HK-2 (cell line): Measurements from ENCODE around the gene RPL18.

Experiments used
- DNase-seq: peaks from one replicate; pipeline ENCODE4 v3.0.0-alpha.2; 2018; ENCODE audit not compliant: unreplicated experiment

Gene RPL18

DNA sequence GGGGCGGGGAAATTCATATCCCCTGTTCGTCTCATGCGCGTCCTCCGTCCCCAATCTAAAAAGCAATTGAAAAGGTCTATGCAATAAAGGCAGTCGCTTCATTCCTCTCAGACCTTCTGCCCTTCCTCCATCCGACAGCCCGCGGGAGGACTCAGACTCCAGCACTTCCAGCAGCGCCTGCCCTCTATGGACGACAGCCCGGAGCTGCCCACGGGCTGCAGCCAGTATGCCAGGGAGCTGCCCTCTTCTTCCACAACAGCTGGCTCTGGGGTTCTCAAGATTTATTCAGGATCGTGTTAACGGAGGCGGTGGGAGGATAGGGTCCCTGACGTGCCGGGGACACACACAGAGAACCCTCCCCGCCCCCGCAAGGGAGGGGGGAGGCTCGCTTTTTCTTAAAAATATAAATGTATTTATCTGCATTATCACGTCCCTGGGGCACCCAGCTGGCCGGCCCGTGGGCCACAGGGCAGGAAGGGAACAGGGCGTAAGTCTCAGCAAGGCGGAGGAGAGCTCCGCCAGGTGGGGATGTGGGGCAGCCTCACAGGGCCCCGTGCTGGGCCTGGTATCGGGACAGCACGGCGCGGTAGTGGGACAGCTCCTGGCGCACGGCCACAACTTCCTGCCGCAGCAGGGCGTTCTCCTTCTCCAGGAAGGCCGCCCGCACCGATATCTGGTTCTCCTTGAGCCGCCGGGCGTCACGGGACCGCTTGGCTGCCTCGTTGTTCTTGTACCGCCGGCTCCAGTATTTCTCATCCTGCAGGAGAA lies 11.5 kb upstream of the RPL18 start:
- DNase-seq: no peak

DNA sequence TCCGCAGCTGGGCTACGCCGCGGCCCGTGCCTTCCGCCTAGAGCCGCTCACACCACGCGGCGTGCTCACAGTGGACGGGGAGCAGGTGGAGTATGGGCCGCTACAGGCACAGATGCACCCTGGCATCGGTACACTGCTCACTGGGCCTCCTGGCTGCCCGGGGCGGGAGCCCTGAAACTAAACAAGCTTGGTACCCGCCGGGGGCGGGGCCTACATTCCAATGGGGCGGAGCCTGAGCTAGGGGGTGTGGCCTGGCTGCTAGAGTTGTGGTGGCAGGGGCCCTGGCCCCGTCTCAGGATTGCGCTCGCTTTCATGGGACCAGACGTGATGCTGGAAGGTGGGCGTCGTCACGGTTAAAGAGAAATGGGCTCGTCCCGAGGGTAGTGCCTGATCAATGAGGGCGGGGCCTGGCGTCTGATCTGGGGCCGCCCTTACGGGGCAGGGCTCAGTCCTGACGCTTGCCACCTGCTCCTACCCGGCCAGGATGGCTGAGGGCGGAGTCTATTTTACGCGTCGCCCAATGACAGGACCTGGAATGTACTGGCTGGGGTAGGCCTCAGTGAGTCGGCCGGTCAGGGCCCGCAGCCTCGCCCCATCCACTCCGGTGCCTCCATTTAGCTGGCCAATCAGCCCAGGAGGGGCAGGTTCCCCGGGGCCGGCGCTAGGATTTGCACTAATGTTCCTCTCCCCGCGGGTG lies 10.8 kb upstream of the RPL18 start:
- DNase-seq: no peak

DNA sequence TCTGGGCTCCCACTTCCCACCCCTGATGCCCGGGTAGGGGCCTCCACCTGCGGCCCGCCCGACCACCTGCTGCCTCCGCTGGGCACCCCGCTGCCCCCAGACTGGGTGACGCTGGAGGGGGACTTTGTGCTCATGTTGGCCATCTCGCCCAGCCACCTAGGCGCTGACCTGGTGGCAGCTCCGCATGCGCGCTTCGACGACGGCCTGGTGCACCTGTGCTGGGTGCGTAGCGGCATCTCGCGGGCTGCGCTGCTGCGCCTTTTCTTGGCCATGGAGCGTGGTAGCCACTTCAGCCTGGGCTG lies 10.3 kb upstream of the RPL18 start:
- DNase-seq: no peak

DNA sequence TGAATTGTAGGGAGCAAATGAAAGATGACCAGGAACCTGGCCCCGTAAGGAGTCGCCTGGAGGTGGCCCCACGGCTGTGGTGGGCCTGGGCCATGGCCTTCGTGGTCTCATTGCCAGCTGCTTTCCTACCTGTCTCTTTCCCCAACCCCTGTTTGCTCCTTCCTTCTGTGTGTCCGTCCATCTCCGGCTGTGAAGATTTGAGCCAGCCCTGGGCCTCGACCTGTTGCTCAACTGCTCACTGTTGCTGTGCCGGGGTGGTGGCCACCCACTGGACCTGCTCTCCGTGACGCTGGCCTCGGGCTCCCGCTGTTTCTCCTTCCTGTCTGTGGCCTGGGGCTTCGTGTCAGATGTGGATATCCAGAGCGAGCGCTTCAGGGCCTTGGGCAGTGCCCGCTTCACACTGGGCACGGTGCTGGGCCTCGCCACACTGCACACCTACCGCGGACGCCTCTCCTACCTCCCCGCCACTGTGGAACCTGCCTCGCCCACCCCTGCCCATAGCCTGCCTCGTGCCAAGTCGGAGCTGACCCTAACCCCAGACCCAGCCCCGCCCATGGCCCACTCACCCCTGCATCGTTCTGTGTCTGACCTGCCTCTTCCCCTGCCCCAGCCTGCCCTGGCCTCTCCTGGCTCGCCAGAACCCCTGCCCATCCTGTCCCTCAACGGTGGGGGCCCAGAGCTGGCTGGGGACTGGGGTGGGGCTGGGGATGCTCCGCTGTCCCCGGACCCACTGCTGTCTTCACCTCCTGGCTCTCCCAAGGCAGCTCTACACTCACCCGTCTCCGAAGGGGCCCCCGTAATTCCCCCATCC lies 9.7 kb upstream of the RPL18 start:
- no peak for DNase-seq

DNA sequence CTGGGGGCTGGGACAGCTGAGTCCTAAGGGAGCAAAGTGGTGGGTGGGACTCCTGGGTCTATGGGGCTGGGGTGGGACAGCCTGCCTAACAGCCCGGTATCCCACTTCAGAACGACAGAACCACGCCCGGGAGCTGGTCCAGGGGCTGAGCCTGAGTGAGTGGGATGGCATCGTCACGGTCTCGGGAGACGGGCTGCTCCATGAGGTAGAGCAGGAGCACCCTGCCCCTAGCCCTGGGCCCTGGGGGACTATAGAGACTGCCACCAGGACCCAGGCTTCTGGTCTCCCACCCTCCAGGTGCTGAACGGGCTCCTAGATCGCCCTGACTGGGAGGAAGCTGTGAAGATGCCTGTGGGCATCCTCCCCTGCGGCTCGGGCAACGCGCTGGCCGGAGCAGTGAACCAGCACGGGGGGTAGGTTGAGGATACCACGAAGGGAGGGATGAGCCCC lies 8.9 kb upstream of the RPL18 start:
- DNase-seq: no peak

DNA sequence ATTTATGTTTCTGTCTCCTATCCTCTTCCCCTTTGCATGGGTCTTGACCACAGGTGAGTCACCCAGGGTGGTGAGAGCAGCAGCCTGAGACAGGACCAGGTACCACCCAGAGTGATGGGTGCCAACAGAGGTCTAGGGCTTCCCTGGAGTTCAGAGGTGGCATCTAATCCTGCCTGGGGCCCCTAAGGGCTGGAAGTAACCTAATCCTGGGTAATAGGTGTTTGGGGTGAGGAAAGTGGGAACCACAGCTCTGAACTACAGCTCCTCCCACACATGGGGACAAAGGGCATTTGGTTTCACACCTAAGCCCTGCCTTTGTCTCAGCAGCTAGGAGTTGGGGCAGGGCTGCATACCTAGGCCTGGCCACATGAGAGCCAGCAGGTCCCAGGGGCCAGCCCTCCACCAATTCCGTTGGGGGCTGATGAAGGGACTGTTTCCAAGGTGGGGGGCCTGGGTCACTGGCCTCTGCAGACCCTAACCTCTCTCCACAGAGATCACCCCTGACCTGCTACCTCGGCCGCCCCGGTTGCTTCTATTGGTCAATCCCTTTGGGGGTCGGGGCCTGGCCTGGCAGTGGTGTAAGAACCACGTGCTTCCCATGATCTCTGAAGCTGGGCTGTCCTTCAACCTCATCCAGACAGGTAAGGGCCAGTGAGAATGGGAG lies 8.4 kb upstream of the RPL18 start:
- DNase-seq: no peak

DNA sequence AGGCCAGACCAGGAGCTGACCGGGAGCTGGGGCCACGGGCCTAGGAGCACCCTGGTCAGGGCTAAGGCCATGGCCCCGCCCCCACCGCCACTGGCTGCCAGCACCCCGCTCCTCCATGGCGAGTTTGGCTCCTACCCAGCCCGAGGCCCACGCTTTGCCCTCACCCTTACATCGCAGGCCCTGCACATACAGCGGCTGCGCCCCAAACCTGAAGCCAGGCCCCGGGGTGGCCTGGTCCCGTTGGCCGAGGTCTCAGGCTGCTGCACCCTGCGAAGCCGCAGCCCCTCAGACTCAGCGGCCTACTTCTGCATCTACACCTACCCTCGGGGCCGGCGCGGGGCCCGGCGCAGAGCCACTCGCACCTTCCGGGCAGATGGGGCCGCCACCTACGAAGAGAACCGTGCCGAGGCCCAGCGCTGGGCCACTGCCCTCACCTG lies 6.9 kb upstream of the RPL18 start:
- DNase-seq: no peak

DNA sequence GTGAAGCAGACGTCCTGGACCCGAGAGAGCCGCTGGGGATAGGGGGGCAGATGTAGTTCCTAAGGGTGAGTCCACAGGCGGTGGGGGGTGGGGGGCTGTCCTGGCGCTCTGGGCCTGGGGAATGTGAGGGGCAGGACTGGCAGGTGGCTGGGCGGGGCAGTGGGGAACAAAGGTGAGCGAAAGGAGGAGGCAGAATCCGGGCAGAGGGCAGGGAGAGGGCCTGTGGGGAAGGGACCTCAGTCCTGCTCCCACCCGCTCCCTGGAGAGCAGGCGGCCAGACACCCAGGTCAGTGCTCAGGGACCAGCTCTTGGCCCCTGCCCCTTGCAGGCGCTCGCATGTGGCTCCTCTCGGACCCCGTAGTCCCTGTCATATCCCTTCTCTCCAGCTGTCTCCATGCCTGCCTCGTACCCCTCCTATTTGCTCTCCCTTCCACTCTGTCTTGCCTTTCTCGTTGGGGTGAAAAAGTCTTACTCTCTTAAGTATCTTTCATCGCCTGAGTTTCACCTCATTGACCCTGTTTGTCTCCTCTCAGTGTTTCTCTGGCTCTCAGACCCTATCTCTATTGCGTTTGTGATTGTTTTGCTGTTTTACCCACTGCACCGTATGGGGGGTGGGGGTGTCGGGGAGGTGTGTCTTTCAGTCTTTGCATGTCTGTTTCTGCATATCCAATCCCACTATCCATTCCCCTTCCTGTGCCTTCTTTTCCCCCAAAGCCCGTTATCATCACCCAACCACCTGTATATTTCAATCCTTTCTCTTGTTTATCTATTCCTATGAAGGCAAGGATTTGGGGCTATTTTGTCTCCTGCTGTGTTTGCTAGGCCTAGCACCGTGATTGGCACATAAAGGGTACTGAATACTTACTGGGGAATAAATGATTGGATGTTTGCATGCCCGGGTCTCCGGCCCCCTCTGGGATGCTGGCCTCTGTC lies 6.1 kb upstream of the RPL18 start:
- DNase-seq: no peak

DNA sequence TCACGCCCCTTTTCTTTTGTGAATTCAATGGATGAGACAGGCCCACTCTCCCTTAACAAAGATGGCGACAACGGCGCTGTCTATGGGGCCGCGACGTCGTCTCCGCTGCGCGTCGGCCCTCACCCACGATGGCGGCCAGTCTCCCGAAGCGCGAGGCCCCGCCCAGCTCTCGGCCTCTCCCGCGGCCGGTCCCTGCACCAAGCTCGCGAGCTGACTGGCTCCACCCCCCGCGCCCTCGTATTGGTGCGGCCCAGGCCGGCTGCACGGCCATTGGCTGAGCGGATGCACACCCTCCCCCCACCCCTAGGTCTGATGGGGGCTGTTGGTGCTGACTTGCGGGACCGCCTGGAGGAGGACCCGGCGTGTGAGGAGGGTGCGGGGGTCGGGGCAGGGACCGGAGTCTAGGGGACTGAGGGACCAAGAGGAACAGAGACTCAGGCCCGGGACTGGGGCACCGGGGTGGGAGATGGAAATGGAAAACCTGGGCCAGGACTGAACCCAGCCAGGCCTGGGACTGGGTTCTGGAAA lies 5.2 kb upstream of the RPL18 start:
- peak; percentile 93 for DNase-seq

DNA sequence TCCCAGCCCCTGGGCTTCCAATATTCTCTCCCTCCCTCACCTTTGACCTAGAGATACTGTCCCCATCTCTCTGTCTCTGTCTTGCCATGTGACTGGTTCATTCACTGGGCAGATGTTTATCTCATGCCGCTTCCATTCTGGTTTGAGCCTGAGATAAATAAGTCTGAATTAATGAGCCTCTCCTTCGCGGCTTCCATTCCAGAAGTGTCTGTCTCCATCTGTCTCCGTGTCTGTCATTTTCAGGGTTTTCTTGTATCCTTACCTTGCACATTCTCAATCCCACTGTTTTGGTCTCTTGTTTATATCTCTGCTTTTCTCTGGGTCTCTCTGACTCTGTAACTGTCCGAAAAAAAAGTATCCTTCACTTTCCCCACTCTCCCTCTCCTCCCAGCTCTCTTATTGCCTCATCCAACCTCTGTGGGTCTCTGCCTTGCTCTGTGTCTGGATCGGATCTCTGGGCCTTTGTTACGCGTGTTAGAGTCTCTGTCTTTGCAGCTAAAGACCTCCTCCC lies 4.6 kb upstream of the RPL18 start:
- no peak for DNase-seq

DNA sequence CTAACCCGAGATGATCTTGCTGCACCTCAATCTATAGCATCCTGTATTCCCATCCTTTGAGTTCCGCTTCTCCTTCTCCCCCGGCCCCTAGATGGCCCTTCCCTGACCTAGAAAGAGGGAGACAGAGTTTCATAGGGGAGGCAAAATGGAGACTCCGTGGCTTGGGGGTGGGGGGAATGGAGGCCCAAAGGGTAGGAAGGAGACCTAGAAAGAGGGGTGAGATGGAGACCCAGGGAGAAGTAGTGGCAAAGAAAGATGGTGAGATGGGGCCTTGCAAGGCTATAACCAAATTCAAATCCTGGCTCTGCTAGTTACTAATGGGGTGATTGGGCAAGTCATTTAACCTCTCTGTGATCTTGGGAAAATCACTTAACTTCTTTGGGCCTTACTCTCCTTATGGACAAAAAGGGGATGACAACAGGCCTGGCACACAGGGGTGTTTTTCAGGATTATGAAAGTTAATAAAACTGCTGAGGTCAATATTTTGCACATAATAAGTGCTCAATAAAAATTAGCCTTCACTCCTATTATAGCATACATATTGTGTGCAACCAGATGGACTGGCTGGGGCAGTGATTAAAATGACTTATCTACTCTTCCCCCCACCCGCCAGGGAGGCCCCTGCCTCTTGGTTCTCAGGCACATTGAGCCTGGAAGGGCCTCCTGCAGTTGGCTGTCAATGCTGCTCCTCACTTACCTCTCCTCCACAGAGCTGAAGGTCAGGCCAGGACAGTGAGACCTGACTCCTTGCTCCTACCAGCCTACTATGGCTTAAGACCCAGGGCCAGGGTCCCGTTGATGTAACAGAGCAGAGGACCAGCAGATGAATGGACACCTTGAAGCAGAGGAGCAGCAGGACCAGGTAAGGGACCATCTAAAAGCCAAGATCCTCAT lies 961 bp upstream of the RPL18 start:
- DNase-seq: no peak

DNA sequence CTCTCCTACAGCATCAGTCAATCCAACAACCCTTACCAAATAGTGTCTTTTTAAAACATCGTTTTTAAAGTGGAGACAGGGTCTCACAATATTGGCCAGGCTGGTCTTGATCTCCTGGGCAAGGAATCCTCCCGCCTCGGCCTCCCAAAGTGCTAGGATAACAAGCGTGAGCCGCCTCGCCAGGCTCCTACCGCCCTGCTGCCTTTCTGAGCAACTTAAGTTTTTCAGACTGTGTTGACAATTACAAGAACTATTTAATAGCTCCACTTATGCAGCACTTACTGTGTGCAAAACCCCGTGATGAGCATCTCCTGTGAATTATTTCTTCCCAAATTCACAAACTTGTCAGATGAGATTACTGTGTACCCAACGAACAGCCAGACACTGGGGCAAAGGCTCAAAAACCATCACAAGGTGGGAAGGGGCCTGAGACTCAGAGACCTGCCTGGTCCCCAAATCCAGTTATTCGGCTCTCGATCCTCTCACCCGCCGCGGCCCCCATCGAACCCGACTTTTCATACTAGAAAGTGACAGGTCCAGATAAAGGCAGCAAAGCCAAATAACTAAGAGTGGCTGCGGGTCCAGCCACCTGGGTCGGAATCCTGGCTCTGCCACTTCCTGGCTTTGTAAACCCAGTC lies 581 bp downstream of the RPL18 start:
- no peak for DNase-seq

DNA sequence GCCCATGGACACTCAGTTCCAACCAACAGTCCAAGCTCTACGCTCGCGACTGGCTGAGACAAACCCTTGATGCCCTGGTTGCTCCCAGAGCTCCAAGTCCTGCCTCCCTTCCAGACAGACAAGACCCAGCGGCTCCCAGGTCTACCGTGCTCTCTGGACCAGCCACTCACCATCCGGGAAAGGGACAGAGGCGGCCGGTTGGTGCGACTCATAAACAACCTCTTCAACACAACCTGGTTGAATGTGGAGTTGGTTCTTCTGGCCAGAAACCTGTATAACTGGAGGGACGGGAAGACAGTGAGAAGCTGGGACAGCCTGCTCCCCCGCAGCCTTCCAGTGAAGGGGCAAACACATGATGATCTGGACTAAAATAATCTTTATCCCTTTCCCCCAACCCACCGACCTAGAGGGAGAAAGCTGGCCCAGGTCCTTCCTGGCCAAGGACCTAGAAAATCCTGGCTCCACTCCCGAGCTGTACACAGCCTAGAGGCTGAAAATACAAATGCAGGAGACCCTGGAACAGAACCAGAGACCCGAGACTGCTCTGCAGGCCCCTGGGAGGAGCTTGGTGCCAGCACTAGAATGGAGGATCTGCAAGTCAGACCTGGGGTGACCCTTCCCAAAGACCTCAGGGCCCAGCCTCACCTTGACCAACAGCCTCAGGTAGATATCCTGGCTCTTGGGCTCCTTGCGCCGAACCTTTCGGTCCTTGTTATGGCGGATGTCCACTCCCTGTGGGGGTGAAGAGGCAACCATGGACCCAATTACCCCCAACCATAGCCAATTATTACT lies 1.6 kb downstream of the RPL18 start:
- DNase-seq: no peak

DNA sequence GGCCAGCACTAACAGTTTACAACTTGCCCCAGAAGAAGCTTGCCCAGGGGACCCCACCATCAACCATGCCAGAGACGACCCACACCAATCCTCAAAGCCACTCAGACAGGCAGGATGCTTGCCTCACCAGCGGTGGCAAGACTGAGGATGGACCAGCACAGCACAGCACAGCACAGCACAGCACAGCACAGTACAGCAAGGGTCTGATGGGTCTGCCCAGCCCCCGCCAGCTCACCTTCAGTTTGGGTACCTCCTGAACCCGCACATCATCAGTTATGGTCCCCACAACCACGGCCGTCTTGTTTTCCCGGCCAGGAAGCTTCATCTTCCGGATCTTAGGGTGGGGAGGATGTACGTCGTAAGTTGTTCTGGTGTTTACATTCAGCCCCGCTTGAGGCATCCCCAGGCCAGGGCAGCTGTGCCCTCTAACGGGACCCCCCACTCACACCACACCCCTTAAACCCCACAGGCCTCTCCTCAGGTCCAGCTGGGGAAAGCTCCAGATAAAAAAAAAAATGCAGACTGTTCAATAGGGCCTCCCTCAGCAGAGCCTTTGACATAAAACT lies 2.4 kb downstream of the RPL18 start:
- DNase-seq: no peak

DNA sequence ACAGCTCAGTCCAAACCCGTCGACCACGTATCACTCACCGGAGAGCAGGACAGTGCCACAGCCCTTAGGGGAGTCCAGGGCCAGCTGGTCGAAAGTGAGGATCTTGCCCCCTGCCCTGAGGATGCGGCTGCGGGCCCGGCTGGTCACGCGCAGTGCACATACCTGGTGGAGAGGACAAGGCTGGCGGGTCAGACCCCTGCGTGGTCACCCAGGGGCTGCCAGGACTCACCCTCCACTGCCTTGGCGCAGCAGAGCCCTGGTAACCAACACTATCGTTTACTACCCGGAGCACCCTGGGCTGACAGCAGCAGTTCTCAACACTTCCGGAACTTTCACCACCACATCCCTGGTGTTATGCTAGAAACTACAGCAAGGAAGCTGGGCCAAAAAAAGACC lies 2.9 kb downstream of the RPL18 start:
- DNase-seq: no peak

DNA sequence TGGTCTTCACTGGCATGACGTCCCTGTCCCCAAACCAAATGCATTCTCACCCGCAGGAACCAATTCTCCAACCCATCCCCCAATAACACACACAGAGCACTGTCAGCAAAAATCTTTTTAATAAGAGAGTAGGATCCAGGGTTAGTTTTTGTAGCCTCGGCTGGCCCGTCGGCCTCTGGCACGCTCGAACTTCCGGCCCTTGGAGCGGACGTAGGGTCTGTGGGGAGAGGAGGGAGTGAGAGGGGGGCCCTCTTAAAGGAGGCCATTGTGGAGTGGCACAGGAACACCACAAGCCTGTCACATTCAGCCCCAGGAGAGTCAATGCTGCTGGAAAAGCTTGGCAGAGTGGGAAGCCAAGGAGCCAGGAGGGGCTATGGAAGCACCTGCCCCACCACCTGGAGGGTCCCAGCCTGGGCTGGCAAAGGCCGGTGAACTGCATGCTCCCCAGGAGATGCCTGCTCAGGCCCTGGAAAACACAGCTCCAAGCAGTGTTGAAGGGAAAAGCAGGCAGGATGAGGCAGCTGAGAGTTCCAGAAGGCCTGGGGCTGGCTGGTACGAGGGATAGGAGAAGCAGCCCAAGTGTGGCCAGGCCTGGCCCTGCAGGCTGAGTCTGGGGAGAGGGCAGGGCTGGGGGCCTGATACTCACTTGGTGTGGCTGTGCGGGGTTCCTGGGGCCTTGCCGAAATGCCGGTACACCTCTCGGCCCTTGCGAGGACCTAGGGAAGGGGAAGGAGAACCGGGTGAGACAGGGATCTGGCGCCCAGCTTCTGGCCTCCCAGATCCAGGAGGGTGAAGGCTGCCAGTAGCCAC lies 3.5 kb downstream of the RPL18 start:
- no peak for DNase-seq
